HG02763 (cell line): ENCODE results near the gene SCGB3A2.

ENCODE experiments used
- ATAC-seq: cut with Tn5 transposase; IDR thresholded peaks from one replicate; pipeline ENCODE4 v1.9.1; 2021; ENCODE audit warnings: mild to moderate bottlenecking, moderate library complexity; ENCODE audit not compliant: unreplicated experiment

SCGB3A2 gene

GRCh38 chr5:147901599-147902039 is 23.1 kb downstream of the SCGB3A2 start:
- ATAC-seq: no peak

- no peak for ATAC-seq
Measured at GRCh38 chr5:147902609-147903115, 24.2 kb downstream of the SCGB3A2 start.

GRCh38 chr5:147904110-147904509 is 25.6 kb downstream of the SCGB3A2 start:
- no peak for ATAC-seq

GRCh38 chr5:147906326-147907095 is 28.0 kb downstream of the SCGB3A2 start, which contains the start of gene C5orf46:
Gene C5orf46 (minus strand): TSS chr5:147906538. CDS start chr5:147906501, 37 bp downstream.
- no peak for ATAC-seq

GRCh38 chr5:147911427-147911826 is 32.9 kb downstream of the SCGB3A2 start:
- ATAC-seq: no peak

- ATAC-seq: no peak
Measured at GRCh38 chr5:147912011-147912410, 33.5 kb downstream of the SCGB3A2 start.

GRCh38 chr5:147913786-147914185 is 35.3 kb downstream of the SCGB3A2 start:
- no peak for ATAC-seq

- no peak for ATAC-seq
Measured at GRCh38 chr5:147918101-147918685, 39.7 kb downstream of the SCGB3A2 start.

- ATAC-seq: no peak
Measured at GRCh38 chr5:147918899-147919298, 40.4 kb downstream of the SCGB3A2 start.

GRCh38 chr5:147920420-147921030 is 42.0 kb downstream of the SCGB3A2 start:
- no peak for ATAC-seq

- no peak for ATAC-seq
Measured at GRCh38 chr5:147921136-147921535, 42.6 kb downstream of the SCGB3A2 start.

GRCh38 chr5:147925020-147925419 is 46.5 kb downstream of the SCGB3A2 start:
- no peak for ATAC-seq

- ATAC-seq: no peak
Measured at GRCh38 chr5:147927901-147928300, 49.4 kb downstream of the SCGB3A2 start.

- ATAC-seq: no peak
Measured at GRCh38 chr5:147930769-147931168, 52.3 kb downstream of the SCGB3A2 start.
